B cell (primary cell): ENCODE data around the gene CAPN3. TPM values are rescaled to one million over a fixed set of nuclear protein-coding genes. Genes with fewer than 3 reads are reported as not detected.

Experiments
- polyA plus RNA-seq: library from polyadenylated mRNA; depleted of rRNA; stranded (reverse); fragments of >200 nt; gene quantifications from 2 replicates; pipeline ENCODE4 v1.2.3, GENCODE V29; 2012
- small RNA-seq: library from RNA; depleted of rRNA; stranded (forward); fragments of <200 nt; gene quantifications from one replicate; pipeline ENCODE3, GENCODE V24; 2012; ENCODE audit warnings: low replicate concordance, low read depth; ENCODE audit not compliant: insufficient read length
- total RNA-seq, 2 donors: library from RNA; stranded (reverse); fragments of 120-200 nt in 1 of 2; gene quantifications; 1 replicate in 1 of 2; 2 replicates in 1 of 2; pipeline versions ENCODE4 v1.2.3 to v1.2.4, GENCODE V29; 2013 to 2022

CAPN3 gene
- total and polyA plus RNA-seq, 2 donors (not counting 1 experiment from before 2014, with no cell fraction given), result 41.7 to 143 TPM

Small RNAs within 50 kb of the gene (small RNA-seq; reads per million reads assigned to genes)
- not detected for gene RNU6-188P

Other genes starting within 250 kb of the CAPN3 start
- gene PLA2G4F, start 202.9 kb upstream of the CAPN3 start, total RNA-seq, result not detected in 2 replicates
- not detected in 2 replicates for gene PLA2G4F, start 202.9 kb upstream of the CAPN3 start, polyA plus RNA-seq
- 145 and 149 TPM in 2 replicates for gene VPS39, start 151.2 kb upstream of the CAPN3 start, total RNA-seq
- 82.8 and 118 TPM in 2 replicates for gene VPS39, start 151.2 kb upstream of the CAPN3 start, polyA plus RNA-seq
- gene GANC, start 86.3 kb upstream of the CAPN3 start, total RNA-seq, result 122 and 131 TPM in 2 replicates
- 29.2 and 43.5 TPM in 2 replicates for gene GANC, start 86.3 kb upstream of the CAPN3 start, polyA plus RNA-seq
- gene TMEM87A, start 86.1 kb upstream of the CAPN3 start, total RNA-seq, result 61.0 and 61.5 TPM in 2 replicates
- gene TMEM87A, start 86.1 kb upstream of the CAPN3 start, polyA plus RNA-seq, result 14.5 and 30.9 TPM in 2 replicates
- gene ZNF106, start 131.6 kb downstream of the CAPN3 start, total RNA-seq, result 48.2 and 51.4 TPM in 2 replicates
- 10.1 and 10.9 TPM in 2 replicates for gene ZNF106, start 131.6 kb downstream of the CAPN3 start, polyA plus RNA-seq
- 133 and 140 TPM in 2 replicates for gene SNAP23, start 136.1 kb downstream of the CAPN3 start, total RNA-seq
- gene SNAP23, start 136.1 kb downstream of the CAPN3 start, polyA plus RNA-seq, result 52.7 and 169 TPM in 2 replicates
- 17.8 and 25.4 TPM in 2 replicates for gene LRRC57, start 189.3 kb downstream of the CAPN3 start, total RNA-seq
- gene LRRC57, start 189.3 kb downstream of the CAPN3 start, polyA plus RNA-seq, result 13.9 and 36.6 TPM in 2 replicates
- gene HAUS2, start 189.3 kb downstream of the CAPN3 start, total RNA-seq, result 14.0 and 16.5 TPM in 2 replicates
- 18.3 and 31.7 TPM in 2 replicates for gene HAUS2, start 189.3 kb downstream of the CAPN3 start, polyA plus RNA-seq
- gene STARD9, start 216.1 kb downstream of the CAPN3 start, total RNA-seq, result 20.8 and 23.1 TPM in 2 replicates
- gene STARD9, start 216.1 kb downstream of the CAPN3 start, polyA plus RNA-seq, result 5.0 and 5.4 TPM in 2 replicates